ENCODE results near the gene NME2. TPM values are rescaled to one million over a fixed set of nuclear protein-coding genes. Genes with fewer than 3 reads are reported as not detected.
"Not testable (repeated sequence)": the region's sequence is repeated elsewhere in the genome, so short reads cannot be mapped to it uniquely, and the experiment has no call there.

Gene NME2
- total RNA-seq, 1 donor from 2014 or later: 278 TPM

- intact Hi-C loops (cut with DNase I): no loop called here
- DNase-seq (ENCODE audit: missing footprints) (no peak), ATAC-seq (no peak)
Observed at GRCh38 chr17:51147650-51148049, 18.6 kb upstream of the NME2 start.

GRCh38 chr17:51149163-51149562 lies 17.0 kb upstream of the NME2 start:
- intact Hi-C loops (cut with DNase I): no loop called here
- no peak for DNase-seq (ENCODE audit: missing footprints)

GRCh38 chr17:51150932-51151331 lies 15.3 kb upstream of the NME2 start:
- ATAC-seq (no peak), DNase-seq (ENCODE audit: missing footprints) (no peak)
- intact Hi-C loops (cut with DNase I): loop anchor here (10.0 kb wide), 2 partner anchors 286 to 436 kb away; partner anchors contain the start of genes LUC7L3 and TOB1

More at GRCh38 chr17:51149163-51149562, 17.0 kb upstream of the NME2 start:
- ATAC-seq: no peak

GRCh38 chr17:51152766-51153209 lies 13.4 kb upstream of the NME2 start:
- no peak for DNase-seq (ENCODE audit: missing footprints)
- intact Hi-C loops (cut with DNase I): loop anchor here (1.0 to 10.0 kb wide), 5 partner anchors 14 to 438 kb away; partner anchors contain the start of genes LUC7L3, NME2 and TOB1
- ATAC-seq: peak; percentile 1

- DNase-seq (ENCODE audit: missing footprints): peak; percentile 98
- intact Hi-C loops (cut with DNase I): loop anchor here (1.0 to 10.0 kb wide), 5 partner anchors 13 to 439 kb away; partner anchors contain the start of genes LUC7L3, NME2 and TOB1
- peak; percentile 98 for ATAC-seq
Observed at GRCh38 chr17:51153210-51154072, 12.8 kb upstream of the NME2 start, which contains the start of gene NME1. Gene NME1, plus strand, starts transcription at chr17:51153559. Its CDS starts 2,096 bp downstream, at chr17:51155655.

GRCh38 chr17:51154176-51154575 lies 12.0 kb upstream of the NME2 start:
- DNase-seq (ENCODE audit: missing footprints) (no peak), ATAC-seq (no peak)
- intact Hi-C loops (cut with DNase I): loop anchor here (10.0 kb wide), 2 partner anchors 289 to 439 kb away; partner anchors contain the start of genes LUC7L3 and TOB1

GRCh38 chr17:51155416-51155815 lies 10.8 kb upstream of the NME2 start:
- intact Hi-C loops (cut with DNase I): loop anchor here (10.0 kb wide), 2 partner anchors 291 to 441 kb away; partner anchors contain the start of genes LUC7L3 and TOB1
- DNase-seq (ENCODE audit: missing footprints) (no peak), ATAC-seq (no peak)

- ATAC-seq (no peak), DNase-seq (ENCODE audit: missing footprints) (no peak)
- intact Hi-C loops (cut with DNase I): loop anchor here (10.0 kb wide), 2 partner anchors 295 to 445 kb away; partner anchors contain the start of genes LUC7L3 and TOB1
Observed at GRCh38 chr17:51159604-51160003, 6.6 kb upstream of the NME2 start.

- DNase-seq (ENCODE audit: missing footprints): no peak
- intact Hi-C loops (cut with DNase I): no loop called here
- no peak for ATAC-seq
Observed at GRCh38 chr17:51161541-51161940, 4.7 kb upstream of the NME2 start.

GRCh38 chr17:51164911-51165679 lies 1.1 kb upstream of the NME2 start:
- ATAC-seq: no peak
- intact Hi-C loops (cut with DNase I): loop anchor here (5.0 kb wide), 1 partner anchor 97 kb away; the partner anchor contains the start of genes MBTD1 and UTP18
- DNase-seq (ENCODE audit: missing footprints): no peak

- peak; percentile 73 for DNase-seq (ENCODE audit: missing footprints)
- peak; percentile 1 for ATAC-seq
- intact Hi-C loops (cut with DNase I): loop anchor here (1.0 to 5.0 kb wide), 4 partner anchors 12 to 164 kb away; partner anchors contain the start of genes MBTD1, NME1 and UTP18
Observed at GRCh38 chr17:51165680-51166197, 472 bp upstream of the NME2 start.

GRCh38 chr17:51166987-51167931 lies 1.0 kb downstream of the NME2 start:
- intact Hi-C loops (cut with DNase I): loop anchor here (1.0 to 5.0 kb wide), 4 partner anchors 14 to 166 kb away; partner anchors contain the start of genes MBTD1, NME1 and UTP18
- peak; percentile 74 for DNase-seq (ENCODE audit: missing footprints)
- peak; percentile 32 for ATAC-seq

GRCh38 chr17:51169340-51169739 lies 3.1 kb downstream of the NME2 start:
- DNase-seq (ENCODE audit: missing footprints) (no peak), ATAC-seq (no peak)
- intact Hi-C loops (cut with DNase I): loop anchor here (5.0 kb wide), 1 partner anchor 93 kb away; the partner anchor contains the start of genes MBTD1 and UTP18

GRCh38 chr17:51170736-51171135 lies 4.5 kb downstream of the NME2 start:
- ATAC-seq (no peak), DNase-seq (ENCODE audit: missing footprints) (no peak)
- intact Hi-C loops (cut with DNase I): no loop called here

GRCh38 chr17:51172030-51172429 lies 5.8 kb downstream of the NME2 start:
- DNase-seq (ENCODE audit: missing footprints); intact Hi-C loops (cut with DNase I); ATAC-seq: not testable (repeated sequence)

- ATAC-seq (no peak), DNase-seq (ENCODE audit: missing footprints) (no peak)
- intact Hi-C loops (cut with DNase I): no loop called here
Observed at GRCh38 chr17:51180486-51180885, 14.3 kb downstream of the NME2 start.

- ATAC-seq: no peak
- intact Hi-C loops (cut with DNase I): no loop called here
- DNase-seq (ENCODE audit: missing footprints): no peak
Observed at GRCh38 chr17:51184124-51184523, 17.9 kb downstream of the NME2 start.

All from Right ventricle myocardium inferior (tissue), 1 donor.